Activated T-cell treated with anti-CD3 and anti-CD28 coated beads, Interleukin-2, amount 50 U/mL, for 24 hours (primary cell): ENCODE data around the gene ADCY2.
A peak's percentile ranks its signal among the peaks of the same experiment; 100 is the strongest.

Experiments
- DNase-seq: peaks from one replicate; pipeline ENCODE4 v3.0.0-alpha.2; 2020
- H3K27ac Mint-ChIP-seq: 2 replicates; pipeline ENCODE4 v1.8.0; 2020; ENCODE audit warnings: mild to moderate bottlenecking, mixed read lengths
- H3K27me3 Mint-ChIP-seq: 2 replicates; pipeline ENCODE4 v1.8.0; 2020; ENCODE audit warnings: mixed read lengths
- H3K36me3 Mint-ChIP-seq: 2 replicates; pipeline ENCODE4 v1.8.0; 2020; ENCODE audit warnings: low read depth, mixed read lengths
- H3K4me1 Mint-ChIP-seq: 2 replicates; pipeline ENCODE4 v1.8.0; 2020; ENCODE audit warnings: low read depth, mixed read lengths
- H3K4me3 Mint-ChIP-seq: 2 replicates; pipeline ENCODE4 v1.8.0; 2020; ENCODE audit warnings: mild to moderate bottlenecking, moderate library complexity, mixed read lengths
- H3K9me3 Mint-ChIP-seq: 2 replicates; pipeline ENCODE4 v1.8.0; 2020; ENCODE audit warnings: mixed read lengths

ADCY2 gene

GRCh38 chr5:7834982-7835381 lies 439.0 kb downstream of the ADCY2 start:
- no peak overlapping the region for H3K27ac Mint-ChIP-seq
- H3K4me3 Mint-ChIP-seq = no peak overlapping the region
- no peaks in the 10 kb centered on the region for H3K9me3 Mint-ChIP-seq
- H3K4me1 Mint-ChIP-seq = no peaks in the 10 kb centered on the region
- no peaks in the 10 kb centered on the region for H3K36me3 Mint-ChIP-seq
- no peak for DNase-seq
- H3K27me3 Mint-ChIP-seq = peaks cover 28% of the 10 kb centered on the region

GRCh38 chr5:7837403-7837802 lies 441.5 kb downstream of the ADCY2 start:
- Mint-ChIP-seq H3K27ac (no peak overlapping the region), H3K36me3 (no peaks in the 10 kb centered on the region), H3K27me3 (peaks cover 37% of the 10 kb centered on the region), H3K4me1 (no peaks in the 10 kb centered on the region), H3K4me3 (no peak overlapping the region), H3K9me3 (no peaks in the 10 kb centered on the region)
- no peak for DNase-seq

GRCh38 chr5:7842531-7842930 lies 446.6 kb downstream of the ADCY2 start:
- no peak overlapping the region for H3K27ac Mint-ChIP-seq
- H3K9me3 Mint-ChIP-seq = no peaks in the 10 kb centered on the region
- no peaks in the 10 kb centered on the region for H3K4me1 Mint-ChIP-seq
- DNase-seq = no peak
- H3K27me3 Mint-ChIP-seq = peaks cover 65% of the 10 kb centered on the region
- no peaks in the 10 kb centered on the region for H3K36me3 Mint-ChIP-seq
- H3K4me3 Mint-ChIP-seq = no peak overlapping the region

GRCh38 chr5:7844901-7845300 lies 449.0 kb downstream of the ADCY2 start:
- no peak for DNase-seq
- no peak overlapping the region for H3K27ac Mint-ChIP-seq
- peaks cover 4% of the 10 kb centered on the region for H3K4me1 Mint-ChIP-seq
- H3K27me3 Mint-ChIP-seq = peaks cover 74% of the 10 kb centered on the region
- no peaks in the 10 kb centered on the region for H3K36me3 Mint-ChIP-seq
- H3K9me3 Mint-ChIP-seq = no peaks in the 10 kb centered on the region
- H3K4me3 Mint-ChIP-seq = no peak overlapping the region

GRCh38 chr5:7845557-7845956 lies 449.6 kb downstream of the ADCY2 start:
- peaks cover 6% of the 10 kb centered on the region for H3K4me1 Mint-ChIP-seq
- H3K27ac Mint-ChIP-seq = no peak overlapping the region
- peaks cover 71% of the 10 kb centered on the region for H3K27me3 Mint-ChIP-seq
- DNase-seq = no peak
- no peaks in the 10 kb centered on the region for H3K9me3 Mint-ChIP-seq
- no peak overlapping the region for H3K4me3 Mint-ChIP-seq
- H3K36me3 Mint-ChIP-seq = no peaks in the 10 kb centered on the region

GRCh38 chr5:7846327-7846726 lies 450.4 kb downstream of the ADCY2 start:
- H3K36me3 Mint-ChIP-seq = no peaks in the 10 kb centered on the region
- peaks cover 66% of the 10 kb centered on the region for H3K27me3 Mint-ChIP-seq
- no peak for DNase-seq
- peaks cover 9% of the 10 kb centered on the region for H3K4me1 Mint-ChIP-seq
- no peak overlapping the region for H3K27ac Mint-ChIP-seq
- no peak overlapping the region for H3K4me3 Mint-ChIP-seq
- peaks cover 2% of the 10 kb centered on the region for H3K9me3 Mint-ChIP-seq

GRCh38 chr5:7848296-7848695 lies 452.4 kb downstream of the ADCY2 start:
- H3K36me3 Mint-ChIP-seq = no peaks in the 10 kb centered on the region
- peaks cover 4% of the 10 kb centered on the region for H3K9me3 Mint-ChIP-seq
- H3K4me3 Mint-ChIP-seq = no peak overlapping the region
- no peak overlapping the region for H3K27ac Mint-ChIP-seq
- peaks cover 60% of the 10 kb centered on the region for H3K27me3 Mint-ChIP-seq
- H3K4me1 Mint-ChIP-seq = peaks cover 22% of the 10 kb centered on the region
- DNase-seq = no peak

- Mint-ChIP-seq H3K27me3 (peaks cover 49% of the 10 kb centered on the region), H3K27ac (no peak overlapping the region), H3K4me3 (peak overlapping the region; percentile 66), H3K36me3 (no peaks in the 10 kb centered on the region), H3K9me3 (peaks cover 4% of the 10 kb centered on the region), H3K4me1 (peaks cover 22% of the 10 kb centered on the region)
- peak; percentile 37 for DNase-seq
Observed at GRCh38 chr5:7849681-7850394, 453.9 kb downstream of the ADCY2 start.

- Mint-ChIP-seq H3K36me3 (no peaks in the 10 kb centered on the region), H3K4me1 (peaks cover 22% of the 10 kb centered on the region), H3K27ac (no peak within 1 kb of the TSS), H3K27me3 (peaks cover 49% of the 10 kb centered on the region), H3K9me3 (peaks cover 4% of the 10 kb centered on the region), H3K4me3 (peak within 1 kb of the TSS; percentile 72)
- peak; percentile 43 for DNase-seq
Observed at GRCh38 chr5:7850395-7851239, 454.7 kb downstream of the ADCY2 start, which contains the start of gene CFAP90. Gene CFAP90 (minus strand): TSS chr5:7851133. CDS start chr5:7851021, 112 bp downstream.

- DNase-seq = no peak
- peaks cover 4% of the 10 kb centered on the region for H3K9me3 Mint-ChIP-seq
- H3K4me3 Mint-ChIP-seq = peak overlapping the region; percentile 72
- peaks cover 47% of the 10 kb centered on the region for H3K27me3 Mint-ChIP-seq
- H3K4me1 Mint-ChIP-seq = peaks cover 22% of the 10 kb centered on the region
- H3K36me3 Mint-ChIP-seq = no peaks in the 10 kb centered on the region
- no peak overlapping the region for H3K27ac Mint-ChIP-seq
Observed at GRCh38 chr5:7851240-7851592, 455.3 kb downstream of the ADCY2 start.

- Mint-ChIP-seq H3K4me1 (peaks cover 22% of the 10 kb centered on the region), H3K27ac (no peak overlapping the region), H3K27me3 (peaks cover 43% of the 10 kb centered on the region), H3K9me3 (peaks cover 4% of the 10 kb centered on the region), H3K4me3 (peak overlapping the region; percentile 72), H3K36me3 (no peaks in the 10 kb centered on the region)
- DNase-seq = no peak
Observed at GRCh38 chr5:7851617-7852289, 455.8 kb downstream of the ADCY2 start.

GRCh38 chr5:7852542-7852941 lies 456.6 kb downstream of the ADCY2 start:
- H3K27me3 Mint-ChIP-seq = peaks cover 35% of the 10 kb centered on the region
- no peak overlapping the region for H3K4me3 Mint-ChIP-seq
- no peak overlapping the region for H3K27ac Mint-ChIP-seq
- peaks cover 24% of the 10 kb centered on the region for H3K4me1 Mint-ChIP-seq
- peaks cover 4% of the 10 kb centered on the region for H3K9me3 Mint-ChIP-seq
- H3K36me3 Mint-ChIP-seq = peaks cover 4% of the 10 kb centered on the region
- no peak for DNase-seq

- H3K27me3 Mint-ChIP-seq = peaks cover 32% of the 10 kb centered on the region
Observed at GRCh38 chr5:7852988-7853387, 457.1 kb downstream of the ADCY2 start.

GRCh38 chr5:7855611-7856010 lies 459.7 kb downstream of the ADCY2 start:
- DNase-seq = no peak
- no peak overlapping the region for H3K27ac Mint-ChIP-seq
- peaks cover 11% of the 10 kb centered on the region for H3K27me3 Mint-ChIP-seq
- peaks cover 4% of the 10 kb centered on the region for H3K9me3 Mint-ChIP-seq
- H3K36me3 Mint-ChIP-seq = peaks cover 34% of the 10 kb centered on the region
- H3K4me3 Mint-ChIP-seq = no peak overlapping the region
- peaks cover 31% of the 10 kb centered on the region for H3K4me1 Mint-ChIP-seq

More at GRCh38 chr5:7852988-7853387, 457.1 kb downstream of the ADCY2 start:
- Mint-ChIP-seq H3K27ac (no peak overlapping the region), H3K36me3 (peaks cover 9% of the 10 kb centered on the region), H3K4me3 (no peak overlapping the region), H3K9me3 (peaks cover 4% of the 10 kb centered on the region), H3K4me1 (peaks cover 29% of the 10 kb centered on the region)
- DNase-seq = no peak
